ENCODE measurements around the gene UBASH3B. TPM values are rescaled to one million over a fixed set of nuclear protein-coding genes. Genes with fewer than 3 reads are reported as not detected.
A peak's percentile ranks its signal among the peaks of the same experiment; 100 is the strongest.

Gene UBASH3B
- total RNA-seq, 2 donors from 2014 or later, result 0.78 to 12.9 TPM

GRCh38 chr11:122747351-122747781 lies 91.8 kb downstream of the UBASH3B start:
- Histone ChIP-seq H3K27ac (no peak overlapping the region), H3K4me1 (no peaks in the 10 kb centered on the region), H3K4me3 (no peak overlapping the region), H3K27me3 (no peaks in the 10 kb centered on the region), H3K36me3 (replicated peaks in 1 of 2; ENCODE audit: insufficient read depth in 1 of 2, low read depth in 2 of 2) (no peaks in the 10 kb centered on the region), H3K9me3 (no peaks in the 10 kb centered on the region)
- TF ChIP-seq POLR2A (IDR thresholded peaks at IDR 0.05), result no peak
- TF ChIP-seq CTCF (IDR thresholded peaks at IDR 0.05), result no peak
- ATAC-seq, result no peak
- no peak for DNase-seq
- intact Hi-C loops (cut with DNase I), result no loop called here
- 47 to 48% methylated on average over 5 of the region's 5 CpGs for WGBS, 2 donors

DNA sequence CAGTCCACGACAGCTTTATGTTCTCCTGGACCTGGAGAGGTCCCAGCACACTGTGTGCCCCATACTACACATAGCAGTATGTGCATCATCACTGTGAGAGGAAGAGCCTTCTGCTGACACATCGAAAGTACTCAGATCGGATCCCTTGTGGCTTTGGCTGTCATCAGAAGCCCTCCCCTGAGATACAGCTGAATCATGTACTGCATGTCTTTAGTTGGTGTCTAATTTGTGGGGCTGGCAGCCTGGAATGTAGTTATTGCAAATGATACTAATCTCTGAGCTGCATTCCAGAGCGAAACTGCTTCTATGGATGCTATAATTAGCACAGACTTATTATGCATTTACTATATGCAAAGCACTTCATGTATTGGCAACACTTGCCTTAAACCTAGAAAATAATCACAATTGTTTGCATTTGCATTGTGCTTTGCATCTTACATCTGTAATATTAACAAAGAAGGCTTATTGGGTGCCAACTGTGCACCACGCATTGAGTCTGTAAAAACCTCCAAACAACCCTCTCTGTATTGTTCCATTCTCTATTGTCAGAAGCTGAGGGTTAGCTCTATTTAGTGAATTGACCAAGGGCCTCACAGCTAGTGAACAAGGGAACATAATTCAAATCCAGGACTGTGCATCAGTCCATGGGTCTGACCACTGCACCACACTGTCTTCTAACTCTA lies 93.6 kb downstream of the UBASH3B start:
- no peak for TF ChIP-seq CTCF (IDR thresholded peaks at IDR 0.05)
- peak in 1 of 3 donors; percentile 18 for TF ChIP-seq POLR2A (IDR thresholded peaks at IDR 0.05)
- DNase-seq (peak in 2 of 4 donors; percentile 13 to 77), ATAC-seq (no peak)
- Histone ChIP-seq H3K4me3 (no peak overlapping the region), H3K9me3 (no peaks in the 10 kb centered on the region), H3K27ac (peak overlapping the region in 1 of 4 donors; percentile 38), H3K27me3 (no peaks in the 10 kb centered on the region), H3K4me1 (no peaks in the 10 kb centered on the region), H3K36me3 (replicated peaks in 1 of 2; ENCODE audit: insufficient read depth in 1 of 2, low read depth in 2 of 2) (no peaks in the 10 kb centered on the region)
- 68 to 74% methylated on average over 3 to 5 of the region's 5 CpGs for WGBS, 2 donors
- intact Hi-C loops (cut with DNase I), result no loop called here

- intact Hi-C loops (cut with DNase I), result no loop called here
- 69 to 84% methylated on average over 5 of the region's 5 CpGs for WGBS, 2 donors
- TF ChIP-seq POLR2A (IDR thresholded peaks at IDR 0.05) (no peak), CTCF (IDR thresholded peaks at IDR 0.05) (no peak)
These were observed 94.5 kb downstream of the UBASH3B start for GRCh38 chr11:122750049-122750448.

GRCh38 chr11:122751292-122752070 lies 96.0 kb downstream of the UBASH3B start:
- 72 to 87% methylated on average over 5 of the region's 5 CpGs for WGBS, 2 donors
- no peak for TF ChIP-seq CTCF (IDR thresholded peaks at IDR 0.05)
- TF ChIP-seq POLR2A (IDR thresholded peaks at IDR 0.05), result no peak
- intact Hi-C loops (cut with DNase I), result no loop called here

More at GRCh38 chr11:122750049-122750448, 94.5 kb downstream of the UBASH3B start:
- no peak for DNase-seq
- Histone ChIP-seq H3K27me3 (no peaks in the 10 kb centered on the region), H3K4me3 (no peak overlapping the region), H3K9me3 (no peaks in the 10 kb centered on the region), H3K4me1 (no peaks in the 10 kb centered on the region), H3K36me3 (replicated peaks in 1 of 2; ENCODE audit: insufficient read depth in 1 of 2, low read depth in 2 of 2) (no peaks in the 10 kb centered on the region), H3K27ac (no peak overlapping the region)
- no peak for ATAC-seq

More at GRCh38 chr11:122751292-122752070, 96.0 kb downstream of the UBASH3B start:
- ATAC-seq (no peak), DNase-seq (no peak)
- no peaks in the 10 kb centered on the region for H3K36me3 ChIP-seq (replicated peaks in 1 of 2; ENCODE audit: insufficient read depth in 1 of 2, low read depth in 2 of 2)
- H3K27ac ChIP-seq, result no peak overlapping the region
- no peaks in the 10 kb centered on the region for H3K27me3 ChIP-seq
- H3K4me1 ChIP-seq, result no peaks in the 10 kb centered on the region
- no peak overlapping the region for H3K4me3 ChIP-seq
- no peaks in the 10 kb centered on the region for H3K9me3 ChIP-seq
